Measurements from ENCODE around the gene NCKAP1.
A peak's percentile ranks its signal among the peaks of the same experiment; 100 is the strongest.
"Not testable (repeated sequence)": the region's sequence is repeated elsewhere in the genome, so short reads cannot be mapped to it uniquely, and the experiment has no call there.

The NCKAP1 gene

GRCh38 chr2:182999348-183000028, 38.8 kb downstream of the NCKAP1 start:
- DNase-seq (ENCODE audit: low spot score) = no peak

DNA sequence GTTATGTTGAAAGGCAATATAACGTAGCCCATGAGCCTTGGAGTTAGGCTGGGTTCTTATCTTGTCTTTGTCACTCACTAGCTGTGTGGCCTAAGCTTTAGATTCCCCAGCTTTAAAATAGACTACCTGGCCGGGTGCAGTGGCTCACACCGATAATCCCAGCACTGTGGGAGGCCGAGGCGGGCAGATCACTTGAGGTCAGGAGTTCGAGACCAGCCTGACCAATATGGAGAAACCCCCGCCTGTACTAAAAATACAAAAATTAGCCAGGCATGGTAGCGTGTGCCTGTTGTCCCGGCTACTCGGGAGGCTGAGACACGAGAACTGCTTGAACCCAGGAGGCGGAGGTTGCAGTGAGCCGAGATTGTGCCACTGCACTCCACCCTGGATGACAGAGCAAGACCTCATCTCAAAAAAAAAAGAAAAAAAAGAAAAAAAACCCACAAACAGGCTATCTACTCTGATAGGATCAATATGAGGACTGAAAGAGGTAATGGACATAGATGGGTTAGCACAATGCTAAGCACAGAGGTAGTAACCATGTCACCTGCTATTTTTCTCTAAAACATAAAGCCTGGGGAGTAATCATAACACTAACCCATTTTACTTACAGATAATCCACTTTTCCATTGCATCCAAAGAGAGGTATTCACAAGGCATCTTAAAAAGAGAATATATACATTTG, 43.9 kb downstream of the NCKAP1 start:
- no peak for DNase-seq (ENCODE audit: low spot score)

DNA sequence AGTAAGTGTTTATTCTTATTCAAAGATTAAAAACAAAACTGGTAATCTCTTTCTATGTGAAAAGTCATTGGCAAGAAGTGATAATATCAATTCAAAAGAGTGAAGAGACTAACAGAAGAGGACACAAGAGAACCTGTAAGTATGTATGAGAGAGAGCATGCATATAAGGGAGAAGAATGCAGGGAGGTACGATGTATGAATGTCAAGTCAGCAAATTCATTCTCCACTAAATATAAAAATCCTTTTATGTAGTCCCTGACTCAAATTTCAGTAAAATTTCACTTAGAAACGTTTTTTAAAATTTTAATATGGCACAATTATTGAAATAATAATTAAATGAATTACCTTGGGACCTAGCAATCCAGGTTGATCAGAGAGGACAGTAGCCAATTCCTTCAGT, 55.3 kb downstream of the NCKAP1 start:
- DNase-seq (ENCODE audit: low spot score) = no peak

DNA sequence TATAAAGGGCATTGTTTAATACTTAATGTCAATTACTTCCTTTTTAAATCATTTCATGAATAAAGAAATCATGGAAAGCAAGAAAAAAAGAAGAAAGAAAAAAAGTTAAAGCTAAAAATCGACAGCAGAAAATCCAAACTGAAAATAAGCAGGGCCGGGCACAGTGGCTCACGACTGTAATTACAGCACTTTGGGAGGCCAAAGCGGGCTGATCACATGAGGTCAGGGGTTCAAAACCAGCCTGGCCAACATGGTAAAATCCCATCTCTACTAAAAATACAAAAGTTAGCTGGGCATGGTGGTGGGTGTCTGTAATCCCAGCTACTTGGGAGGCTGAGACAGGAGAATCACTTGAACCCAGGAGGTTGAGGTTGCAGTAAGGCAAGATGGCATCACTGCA, 56.8 kb downstream of the NCKAP1 start:
- DNase-seq (ENCODE audit: low spot score) = not testable (repeated sequence)

DNA sequence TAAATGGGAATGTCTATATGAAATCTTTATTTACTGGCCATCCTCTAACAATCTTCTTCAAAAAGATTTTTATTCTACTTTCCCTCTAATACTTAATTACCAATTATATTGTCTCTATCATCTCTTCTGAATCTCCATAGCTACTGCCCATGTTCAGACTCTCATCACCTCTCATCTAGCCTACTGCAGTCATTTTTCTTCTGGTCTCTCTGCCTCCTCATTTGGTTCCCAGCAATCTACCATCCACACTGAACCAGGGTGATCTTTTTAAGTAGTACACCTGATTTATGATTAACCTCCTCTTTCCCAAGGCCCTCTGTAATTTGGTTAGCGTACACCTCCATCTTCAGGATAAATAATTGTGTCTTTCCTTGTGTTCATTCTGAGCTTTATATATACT, 57.6 kb downstream of the NCKAP1 start:
- no peak for DNase-seq (ENCODE audit: low spot score)

- peak; percentile 39 for DNase-seq (ENCODE audit: low spot score)
Observed at GRCh38 chr2:182980115-182980514, 58.1 kb downstream of the NCKAP1 start.

DNA sequence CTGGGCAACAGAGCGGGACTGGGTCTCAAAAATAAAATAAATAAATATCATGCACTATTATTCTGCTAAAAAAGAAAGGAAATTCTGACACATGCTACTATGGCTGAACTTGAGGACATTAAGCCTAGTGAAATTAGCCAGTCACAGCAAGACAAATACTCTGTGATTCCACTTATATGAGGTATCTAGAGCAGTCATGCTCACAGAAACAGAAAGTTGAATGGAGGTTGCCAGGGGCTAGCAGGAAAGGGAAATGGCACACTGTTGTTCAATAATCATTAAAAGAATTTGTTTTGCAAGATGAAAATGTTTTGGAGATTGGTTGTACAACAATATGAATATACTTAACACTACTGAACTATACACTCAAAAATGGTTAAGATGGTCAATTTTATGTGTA, 60.8 kb downstream of the NCKAP1 start:
- DNase-seq (ENCODE audit: low spot score) = no peak

GRCh38 chr2:182973441-182974352, 64.6 kb downstream of the NCKAP1 start:
- DNase-seq (ENCODE audit: low spot score) = no peak

DNA sequence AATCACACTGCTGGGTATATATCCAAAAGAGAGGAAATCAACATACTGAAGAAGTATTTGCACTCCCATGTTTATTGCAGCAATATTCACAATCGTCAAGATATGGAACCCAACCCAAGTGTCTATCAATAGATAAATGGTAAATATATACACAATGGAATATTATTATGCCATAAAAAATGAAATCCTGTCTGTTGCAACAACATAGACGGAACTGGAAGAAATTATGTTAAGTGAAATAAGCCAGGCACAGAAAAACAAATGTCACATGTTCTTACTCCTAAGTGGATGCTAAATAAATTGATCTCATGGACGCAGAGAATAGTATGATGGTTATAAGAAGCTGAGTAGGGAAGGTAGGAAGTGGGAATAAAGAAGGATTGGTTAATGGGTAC, 65.7 kb downstream of the NCKAP1 start:
- DNase-seq (ENCODE audit: low spot score) = no peak

GRCh38 chr2:182971820-182972547, 66.3 kb downstream of the NCKAP1 start:
- DNase-seq (ENCODE audit: low spot score) = no peak

- DNase-seq (ENCODE audit: low spot score) = no peak
Observed at GRCh38 chr2:182970486-182970885, 67.8 kb downstream of the NCKAP1 start.

DNA sequence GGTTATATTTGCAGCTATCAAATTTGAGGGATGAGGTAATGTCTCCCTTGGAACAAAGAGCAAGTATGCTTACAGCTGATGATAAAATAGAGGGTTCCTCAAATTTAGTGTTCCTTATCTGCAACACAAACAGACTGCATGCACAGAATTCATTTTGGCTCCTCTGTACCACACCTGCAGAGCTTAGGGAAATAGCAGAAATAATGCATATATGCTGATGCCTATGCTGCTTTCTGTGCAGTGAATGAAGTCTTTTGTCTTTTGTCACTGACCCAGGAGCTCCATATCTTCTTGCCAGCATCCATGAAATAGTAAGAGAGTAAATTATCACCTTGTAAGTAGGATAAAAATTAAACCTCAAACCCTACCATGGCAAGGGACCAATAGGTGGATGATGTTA, 69.8 kb downstream of the NCKAP1 start:
- DNase-seq (ENCODE audit: low spot score) = no peak

DNA sequence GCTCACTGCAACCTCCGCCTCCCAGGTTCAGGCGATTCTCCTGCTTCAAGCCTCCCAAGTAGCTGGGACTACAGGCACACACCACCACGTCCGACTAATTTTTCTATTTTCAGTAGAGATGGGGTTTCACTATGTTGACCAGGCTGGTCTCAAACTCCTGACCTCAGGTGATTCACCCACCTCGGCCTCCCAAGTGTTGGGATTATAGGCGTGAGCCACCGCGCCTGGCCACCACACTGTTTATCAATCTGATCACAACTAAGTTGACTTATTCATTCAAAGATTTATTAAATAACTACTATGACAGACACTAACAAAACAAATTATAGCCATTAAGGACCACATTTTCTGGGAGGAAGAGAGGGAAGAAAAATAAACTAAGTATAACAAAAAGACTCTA, 71.9 kb downstream of the NCKAP1 start:
- not testable (repeated sequence) for DNase-seq (ENCODE audit: low spot score)

- DNase-seq (ENCODE audit: low spot score) = no peak
Observed at GRCh38 chr2:182962641-182963040, 75.6 kb downstream of the NCKAP1 start.

DNA sequence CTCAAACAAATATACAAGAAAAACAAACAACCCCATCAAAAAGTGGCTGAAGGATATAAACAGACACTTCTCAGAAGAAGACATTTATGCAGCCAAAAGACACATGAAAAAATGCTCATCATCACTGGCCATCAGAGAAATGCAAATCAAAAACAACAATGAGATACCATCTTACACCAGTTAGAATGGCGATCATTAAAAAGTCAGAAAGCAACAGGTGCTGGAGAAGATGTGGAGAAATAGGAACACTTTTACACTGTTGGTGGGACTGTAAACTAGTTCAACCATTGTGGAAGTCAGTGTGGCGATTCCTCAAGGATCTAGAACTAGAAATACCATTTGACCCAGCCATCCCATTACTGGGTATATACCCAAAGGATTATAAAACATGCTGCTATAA, 77.4 kb downstream of the NCKAP1 start:
- DNase-seq (ENCODE audit: low spot score) = not testable (repeated sequence)

DNA sequence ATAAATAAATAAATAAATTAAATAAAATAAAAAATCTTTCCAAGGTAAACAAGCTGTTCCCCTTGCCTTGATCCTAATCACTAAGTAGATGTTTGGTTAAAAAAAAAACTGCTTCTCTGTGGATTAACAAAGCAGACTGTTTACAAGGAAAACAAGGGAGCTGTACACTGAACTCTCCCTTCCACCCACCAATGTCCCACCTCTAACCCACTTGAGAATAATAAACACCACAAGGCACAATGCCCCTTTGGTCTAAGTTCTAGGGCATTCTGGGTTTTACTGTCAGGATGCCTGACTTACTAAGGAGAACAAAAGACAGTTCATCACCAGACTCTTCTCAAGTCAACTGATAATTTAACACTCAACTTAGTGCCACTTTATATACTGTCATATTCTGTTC, 83.5 kb downstream of the NCKAP1 start:
- DNase-seq (ENCODE audit: low spot score) = no peak

- DNase-seq (ENCODE audit: low spot score) = peak; percentile 14
Observed at GRCh38 chr2:182952741-182953450, 85.4 kb downstream of the NCKAP1 start.

GRCh38 chr2:182951948-182952663, 86.2 kb downstream of the NCKAP1 start:
- DNase-seq (ENCODE audit: low spot score) = no peak

DNA sequence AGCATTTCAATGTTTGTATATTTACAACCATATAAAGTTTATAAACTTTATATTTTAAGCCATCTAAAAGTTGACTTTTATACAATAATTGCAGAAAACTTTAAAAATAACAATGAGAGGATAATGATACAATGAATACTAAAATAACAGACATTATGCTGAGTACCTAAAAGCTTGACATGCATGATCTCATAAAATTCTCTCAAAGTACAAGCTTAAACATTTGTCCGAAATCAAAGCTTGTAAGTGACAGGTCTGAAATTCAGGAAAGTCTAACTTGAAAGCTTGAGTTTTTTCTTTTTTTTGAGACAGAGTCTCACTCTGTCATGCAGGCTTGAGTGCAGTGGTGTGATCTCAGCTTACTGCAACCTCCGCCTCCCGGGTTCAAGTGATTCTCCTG, 87.7 kb downstream of the NCKAP1 start:
- no peak for DNase-seq (ENCODE audit: low spot score)

DNA sequence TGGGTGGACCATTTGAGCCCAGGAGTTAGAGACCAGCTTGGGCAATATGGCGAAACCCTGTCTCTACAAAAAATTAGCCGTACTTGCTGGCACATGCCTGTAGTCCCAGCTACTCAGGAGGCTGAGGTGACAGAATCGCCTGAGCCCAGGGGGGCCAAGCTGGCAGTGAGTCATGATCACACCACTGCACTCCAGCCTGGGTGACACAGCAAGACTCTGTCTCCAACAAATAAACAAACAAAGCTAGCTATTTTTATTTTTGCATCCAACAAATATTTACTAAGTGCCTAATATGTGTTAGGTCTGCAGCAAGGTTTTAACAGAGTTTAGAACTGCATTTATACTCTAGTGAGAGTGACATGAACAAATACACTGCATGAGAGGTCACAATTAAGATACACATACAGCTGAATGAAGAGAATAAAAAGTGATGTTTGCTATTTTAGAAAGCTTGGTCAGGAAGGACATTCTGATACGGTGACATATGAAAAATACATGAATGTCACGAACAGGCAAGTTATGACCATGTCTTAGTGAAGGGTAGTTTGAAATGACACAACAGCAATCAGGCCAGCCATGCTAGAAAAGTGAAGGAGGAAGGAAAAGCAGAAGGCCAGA, 88.6 kb downstream of the NCKAP1 start:
- no peak for DNase-seq (ENCODE audit: low spot score)

Data from AG20443 (cell line).